ENCODE measurements around the gene AKNA.

GRCh38 chr9:114388764-114389375 lies 1.1 kb upstream of the AKNA start:
- TF ChIP-seq CTCF (IDR thresholded peaks at IDR 0.05) = no peak
- TF ChIP-seq POLR2A (IDR thresholded peaks at IDR 0.05) = no peak
